Measurements from ENCODE around the gene TIMM13. TPM values are rescaled to one million over a fixed set of nuclear protein-coding genes. Genes with fewer than 3 reads are reported as not detected.

The TIMM13 gene
- total and polyA plus RNA-seq, 2 donors from 2014 or later: 69.7 to 188 TPM

DNA sequence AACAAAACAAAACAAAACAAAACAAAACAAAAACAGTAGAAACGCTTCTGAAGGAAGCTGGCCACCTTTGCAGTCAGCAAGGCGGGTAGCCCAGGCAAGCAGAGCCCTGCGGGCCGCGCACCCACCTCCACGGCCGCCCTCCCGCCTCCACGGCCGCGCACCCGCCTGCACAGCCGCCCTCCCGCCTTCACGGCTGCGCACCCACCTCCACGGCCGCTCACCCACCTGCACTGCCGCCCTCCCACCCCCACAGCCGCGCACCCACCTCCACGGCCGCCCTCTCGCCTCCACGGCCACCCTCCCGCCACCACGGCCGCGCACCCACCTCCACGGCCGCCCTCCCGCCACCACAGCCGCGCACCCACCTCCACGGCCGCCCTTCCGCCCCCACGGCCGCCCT lies 9.0 kb upstream of the TIMM13 start:
- intact Hi-C loops (cut with DNase I): no loop called here
- H3K27ac ChIP-seq (ENCODE audit: low read depth in 2 of 2, low read length in 2 of 2): no peak overlapping the region
- no peak for TF ChIP-seq CTCF (IDR thresholded peaks at IDR 0.05; ENCODE audit: borderline replicate concordance, extremely low read depth, insufficient read depth)
- no peak overlapping the region for H3K4me3 ChIP-seq (ENCODE audit: low read length in 3 of 3)
- H3K9me3 ChIP-seq (ENCODE audit: control insufficient read depth in 2 of 3, insufficient read depth in 1 of 3, low read length in 3 of 3): no peaks in the 10 kb centered on the region
- H3K4me1 ChIP-seq (ENCODE audit: control insufficient read depth in 2 of 3, insufficient read depth in 2 of 3, low read depth in 1 of 3, low read length in 3 of 3): no peaks in the 10 kb centered on the region
- no peak overlapping the region for H3K9ac ChIP-seq (ENCODE audit: low read length in 3 of 3)
- peaks cover 2 to 10% (median 4%) of the 10 kb centered on the region in 3 donors for H3K36me3 ChIP-seq (ENCODE audit: control insufficient read depth in 2 of 3, insufficient read depth in 3 of 3, low read length in 3 of 3)
- no peaks in the 10 kb centered on the region for H3K27me3 ChIP-seq (ENCODE audit: control insufficient read depth, insufficient read depth, low read length)
- DNase-seq (no peak), FAIRE-seq (no peak)

GRCh38 chr19:2434721-2435265 lies 7.4 kb upstream of the TIMM13 start:
- no peak overlapping the region for H3K27ac ChIP-seq (ENCODE audit: low read depth in 2 of 2, low read length in 2 of 2)
- no peak for TF ChIP-seq CTCF (IDR thresholded peaks at IDR 0.05; ENCODE audit: borderline replicate concordance, extremely low read depth, insufficient read depth)
- H3K4me1 ChIP-seq (ENCODE audit: control insufficient read depth in 2 of 3, insufficient read depth in 2 of 3, low read depth in 1 of 3, low read length in 3 of 3): no peaks in the 10 kb centered on the region
- peaks cover 0 to 10% (median 4%) of the 10 kb centered on the region in 3 donors for H3K36me3 ChIP-seq (ENCODE audit: control insufficient read depth in 2 of 3, insufficient read depth in 3 of 3, low read length in 3 of 3)
- H3K4me3 ChIP-seq (ENCODE audit: low read length in 3 of 3): no peak overlapping the region
- no peaks in the 10 kb centered on the region for H3K27me3 ChIP-seq (ENCODE audit: control insufficient read depth, insufficient read depth, low read length)
- H3K9me3 ChIP-seq (ENCODE audit: control insufficient read depth in 2 of 3, insufficient read depth in 1 of 3, low read length in 3 of 3): no peaks in the 10 kb centered on the region
- no peak for FAIRE-seq
- intact Hi-C loops (cut with DNase I): no loop called here
- no peak overlapping the region for H3K9ac ChIP-seq (ENCODE audit: low read length in 3 of 3)
- no peak for DNase-seq

- no peak for TF ChIP-seq CTCF (IDR thresholded peaks at IDR 0.05; ENCODE audit: borderline replicate concordance, extremely low read depth, insufficient read depth)
- Histone ChIP-seq H3K9me3 (ENCODE audit: control insufficient read depth in 2 of 3, insufficient read depth in 1 of 3, low read length in 3 of 3) (no peaks in the 10 kb centered on the region), H3K4me1 (ENCODE audit: control insufficient read depth in 2 of 3, insufficient read depth in 2 of 3, low read depth in 1 of 3, low read length in 3 of 3) (no peaks in the 10 kb centered on the region), H3K9ac (ENCODE audit: low read length in 3 of 3) (no peak overlapping the region), H3K4me3 (ENCODE audit: low read length in 3 of 3) (no peak overlapping the region), H3K27ac (ENCODE audit: low read depth in 2 of 2, low read length in 2 of 2) (no peak overlapping the region), H3K27me3 (ENCODE audit: control insufficient read depth, insufficient read depth, low read length) (no peaks in the 10 kb centered on the region), H3K36me3 (ENCODE audit: control insufficient read depth in 2 of 3, insufficient read depth in 3 of 3, low read length in 3 of 3) (peaks cover 0 to 10% (median 4%) of the 10 kb centered on the region in 3 donors)
- no peak for FAIRE-seq
- intact Hi-C loops (cut with DNase I): no loop called here
- DNase-seq: no peak
Measured at GRCh38 chr19:2434267-2434666, 6.9 kb upstream of the TIMM13 start.

DNA sequence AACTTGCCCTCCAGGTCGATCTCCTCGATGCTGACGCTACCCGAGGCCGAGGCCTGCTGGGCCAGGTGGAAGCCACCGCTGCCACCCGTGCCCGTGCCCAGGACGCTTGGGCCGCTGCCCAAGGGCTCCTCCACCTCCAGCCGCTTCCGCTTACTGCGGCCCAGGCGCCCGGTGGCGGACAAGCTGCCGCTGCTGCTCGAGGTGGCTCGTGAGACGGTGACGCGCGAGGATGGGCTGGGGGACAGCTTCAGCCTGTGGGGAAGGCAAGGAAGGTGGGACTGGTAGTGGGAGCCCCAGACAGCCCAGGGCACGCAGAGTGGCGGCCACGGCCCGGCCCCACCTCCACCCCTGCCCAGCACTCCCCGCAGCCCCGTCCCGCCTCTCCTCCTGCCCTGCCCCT lies 6.5 kb upstream of the TIMM13 start:
- H3K4me1 ChIP-seq (ENCODE audit: control insufficient read depth in 2 of 3, insufficient read depth in 2 of 3, low read depth in 1 of 3, low read length in 3 of 3): no peaks in the 10 kb centered on the region
- H3K4me3 ChIP-seq (ENCODE audit: low read length in 3 of 3): no peak overlapping the region
- no peaks in the 10 kb centered on the region for H3K9me3 ChIP-seq (ENCODE audit: control insufficient read depth in 2 of 3, insufficient read depth in 1 of 3, low read length in 3 of 3)
- no peak for FAIRE-seq
- no peak overlapping the region for H3K27ac ChIP-seq (ENCODE audit: low read depth in 2 of 2, low read length in 2 of 2)
- intact Hi-C loops (cut with DNase I): no loop called here
- no peak for TF ChIP-seq CTCF (IDR thresholded peaks at IDR 0.05; ENCODE audit: borderline replicate concordance, extremely low read depth, insufficient read depth)
- H3K27me3 ChIP-seq (ENCODE audit: control insufficient read depth, insufficient read depth, low read length): no peaks in the 10 kb centered on the region
- H3K9ac ChIP-seq (ENCODE audit: low read length in 3 of 3): no peak overlapping the region
- peaks cover 0 to 10% (median 4%) of the 10 kb centered on the region in 3 donors for H3K36me3 ChIP-seq (ENCODE audit: control insufficient read depth in 2 of 3, insufficient read depth in 3 of 3, low read length in 3 of 3)
- DNase-seq: no peak
